ENCODE measurements around the gene EXTL1.

Gene EXTL1

GRCh38 chr1:26047278-26047874, 25.8 kb downstream of the EXTL1 start:
- no peak overlapping the region for H3K4me3 ChIP-seq (ENCODE audit: low read length)
- no peak overlapping the region for H3K27ac ChIP-seq (ENCODE audit: low read depth, low read length)
- H3K9me3 ChIP-seq (ENCODE audit: insufficient read depth, low read depth, low read length): no peaks in the 10 kb centered on the region
- H3K4me1 ChIP-seq (ENCODE audit: insufficient read depth, low read length): peaks cover 2% of the 10 kb centered on the region; the same call in 1 of the 2 replicates
- WGBS: 87% methylated on average over 7 of the region's 7 CpGs
- peaks cover 80% of the 10 kb centered on the region for H3K27me3 ChIP-seq (ENCODE audit: insufficient read depth, low read length)
- no peak overlapping the region for H3K9ac ChIP-seq (ENCODE audit: low read depth, low read length)
- no peaks in the 10 kb centered on the region for H3K36me3 ChIP-seq (ENCODE audit: insufficient read depth, low read length)

GRCh38 chr1:26049531-26050247, 28.1 kb downstream of the EXTL1 start:
- peaks cover 60% of the 10 kb centered on the region for H3K27me3 ChIP-seq (ENCODE audit: insufficient read depth, low read length)
- 84% methylated on average over 10 of the region's 10 CpGs for WGBS

GRCh38 chr1:26050248-26050640, 28.7 kb downstream of the EXTL1 start:
- Histone ChIP-seq H3K27ac (ENCODE audit: low read depth, low read length) (no peak overlapping the region), H3K4me1 (ENCODE audit: insufficient read depth, low read length) (peaks cover 2% of the 10 kb centered on the region; the same call in 1 of the 2 replicates), H3K9ac (ENCODE audit: low read depth, low read length) (no peak overlapping the region), H3K27me3 (ENCODE audit: insufficient read depth, low read length) (peaks cover 54% of the 10 kb centered on the region), H3K36me3 (ENCODE audit: insufficient read depth, low read length) (no peaks in the 10 kb centered on the region), H3K9me3 (ENCODE audit: insufficient read depth, low read depth, low read length) (no peaks in the 10 kb centered on the region), H3K4me3 (ENCODE audit: low read length) (no peak overlapping the region)
- 93% methylated on average over 6 of the region's 6 CpGs for WGBS

More at GRCh38 chr1:26049531-26050247, 28.1 kb downstream of the EXTL1 start:
- H3K9me3 ChIP-seq (ENCODE audit: insufficient read depth, low read depth, low read length): no peaks in the 10 kb centered on the region
- H3K36me3 ChIP-seq (ENCODE audit: insufficient read depth, low read length): no peaks in the 10 kb centered on the region
- H3K9ac ChIP-seq (ENCODE audit: low read depth, low read length): no peak overlapping the region
- peaks cover 2% of the 10 kb centered on the region; the same call in 1 of the 2 replicates for H3K4me1 ChIP-seq (ENCODE audit: insufficient read depth, low read length)
- H3K4me3 ChIP-seq (ENCODE audit: low read length): no peak overlapping the region
- H3K27ac ChIP-seq (ENCODE audit: low read depth, low read length): no peak overlapping the region

- Histone ChIP-seq H3K27ac (ENCODE audit: low read depth, low read length) (no peak overlapping the region), H3K9me3 (ENCODE audit: insufficient read depth, low read depth, low read length) (no peaks in the 10 kb centered on the region), H3K27me3 (ENCODE audit: insufficient read depth, low read length) (peaks cover 20% of the 10 kb centered on the region), H3K4me3 (ENCODE audit: low read length) (no peak overlapping the region), H3K4me1 (ENCODE audit: insufficient read depth, low read length) (no peaks in the 10 kb centered on the region), H3K36me3 (ENCODE audit: insufficient read depth, low read length) (no peaks in the 10 kb centered on the region), H3K9ac (ENCODE audit: low read depth, low read length) (no peak overlapping the region)
- 61% methylated on average over 15 of the region's 16 CpGs for WGBS
Observed at GRCh38 chr1:26053718-26054560, 32.4 kb downstream of the EXTL1 start.

GRCh38 chr1:26055041-26055440, 33.5 kb downstream of the EXTL1 start:
- no peaks in the 10 kb centered on the region for H3K36me3 ChIP-seq (ENCODE audit: insufficient read depth, low read length)
- no peaks in the 10 kb centered on the region for H3K4me1 ChIP-seq (ENCODE audit: insufficient read depth, low read length)
- peaks cover 9% of the 10 kb centered on the region for H3K27me3 ChIP-seq (ENCODE audit: insufficient read depth, low read length)
- WGBS: 92% methylated on average over 2 of the region's 2 CpGs
- H3K27ac ChIP-seq (ENCODE audit: low read depth, low read length): no peak overlapping the region
- no peak overlapping the region for H3K4me3 ChIP-seq (ENCODE audit: low read length)
- H3K9ac ChIP-seq (ENCODE audit: low read depth, low read length): no peak overlapping the region
- H3K9me3 ChIP-seq (ENCODE audit: insufficient read depth, low read depth, low read length): no peaks in the 10 kb centered on the region

GRCh38 chr1:26057189-26057588, 35.6 kb downstream of the EXTL1 start:
- Histone ChIP-seq H3K9ac (ENCODE audit: low read depth, low read length) (no peak overlapping the region), H3K9me3 (ENCODE audit: insufficient read depth, low read depth, low read length) (no peaks in the 10 kb centered on the region), H3K27ac (ENCODE audit: low read depth, low read length) (no peak overlapping the region), H3K4me1 (ENCODE audit: insufficient read depth, low read length) (no peaks in the 10 kb centered on the region), H3K27me3 (ENCODE audit: insufficient read depth, low read length) (peaks cover 6% of the 10 kb centered on the region), H3K4me3 (ENCODE audit: low read length) (no peak overlapping the region), H3K36me3 (ENCODE audit: insufficient read depth, low read length) (no peaks in the 10 kb centered on the region)
- WGBS: 89% methylated on average over 2 of the region's 2 CpGs

- Histone ChIP-seq H3K4me1 (ENCODE audit: insufficient read depth, low read length) (no peaks in the 10 kb centered on the region), H3K9me3 (ENCODE audit: insufficient read depth, low read depth, low read length) (no peaks in the 10 kb centered on the region), H3K9ac (ENCODE audit: low read depth, low read length) (no peak overlapping the region), H3K27ac (ENCODE audit: low read depth, low read length) (no peak overlapping the region), H3K36me3 (ENCODE audit: insufficient read depth, low read length) (no peaks in the 10 kb centered on the region), H3K27me3 (ENCODE audit: insufficient read depth, low read length) (peaks cover 6% of the 10 kb centered on the region), H3K4me3 (ENCODE audit: low read length) (no peak overlapping the region)
- WGBS: 89% methylated on average over 5 of the region's 5 CpGs
Observed at GRCh38 chr1:26058052-26058595, 36.5 kb downstream of the EXTL1 start.

GRCh38 chr1:26059906-26060305, 38.3 kb downstream of the EXTL1 start:
- Histone ChIP-seq H3K9me3 (ENCODE audit: insufficient read depth, low read depth, low read length) (no peaks in the 10 kb centered on the region), H3K9ac (ENCODE audit: low read depth, low read length) (no peak overlapping the region), H3K4me3 (ENCODE audit: low read length) (no peak overlapping the region), H3K36me3 (ENCODE audit: insufficient read depth, low read length) (no peaks in the 10 kb centered on the region), H3K4me1 (ENCODE audit: insufficient read depth, low read length) (no peaks in the 10 kb centered on the region), H3K27me3 (ENCODE audit: insufficient read depth, low read length) (peaks cover 3% of the 10 kb centered on the region), H3K27ac (ENCODE audit: low read depth, low read length) (no peak overlapping the region)
- WGBS: 91% methylated on average over 7 of the region's 7 CpGs

- no peak overlapping the region for H3K4me3 ChIP-seq (ENCODE audit: low read length)
- H3K27me3 ChIP-seq (ENCODE audit: insufficient read depth, low read length): peaks cover 3% of the 10 kb centered on the region; the same call in 1 of the 2 replicates
- no peaks in the 10 kb centered on the region for H3K36me3 ChIP-seq (ENCODE audit: insufficient read depth, low read length)
- WGBS: 84% methylated on average over 12 of the region's 12 CpGs
- no peaks in the 10 kb centered on the region for H3K9me3 ChIP-seq (ENCODE audit: insufficient read depth, low read depth, low read length)
- H3K27ac ChIP-seq (ENCODE audit: low read depth, low read length): no peak overlapping the region
- no peak overlapping the region for H3K9ac ChIP-seq (ENCODE audit: low read depth, low read length)
- H3K4me1 ChIP-seq (ENCODE audit: insufficient read depth, low read length): no peaks in the 10 kb centered on the region
Observed at GRCh38 chr1:26060832-26061574, 39.4 kb downstream of the EXTL1 start.

- 92% methylated on average over 3 of the region's 3 CpGs for WGBS
- peaks cover 3% of the 10 kb centered on the region; the same call in 1 of the 2 replicates for H3K4me1 ChIP-seq (ENCODE audit: insufficient read depth, low read length)
- no peaks in the 10 kb centered on the region for H3K9me3 ChIP-seq (ENCODE audit: insufficient read depth, low read depth, low read length)
- H3K27me3 ChIP-seq (ENCODE audit: insufficient read depth, low read length): no peaks in the 10 kb centered on the region
- H3K4me3 ChIP-seq (ENCODE audit: low read length): no peak overlapping the region
- H3K36me3 ChIP-seq (ENCODE audit: insufficient read depth, low read length): no peaks in the 10 kb centered on the region
- H3K9ac ChIP-seq (ENCODE audit: low read depth, low read length): no peak overlapping the region
- no peak overlapping the region for H3K27ac ChIP-seq (ENCODE audit: low read depth, low read length)
Observed at GRCh38 chr1:26064553-26064952, 43.0 kb downstream of the EXTL1 start.
